Erythroblast (primary cell): ENCODE data around the gene LHFPL2.

Source experiments
- GATA1 ChIP-seq: IDR thresholded peaks from 2 replicates; pipeline ENCODE4 v1.6.1; 2011; ENCODE audit warnings: low read depth, mild to moderate bottlenecking, control low read depth, low read length, moderate library complexity
- POLR2A ChIP-seq: IDR thresholded peaks from 2 replicates; pipeline ENCODE4 v1.6.1; 2011; ENCODE audit warnings: mild to moderate bottlenecking, low read length

- no peak for TF ChIP-seq POLR2A
- TF ChIP-seq GATA1 = no peak
Observed at GRCh38 chr5:78666041-78666444, 17.5 kb upstream of the LHFPL2 start.
